Activated B cell treated with CpG ODN at 0.5 μM for 24 hours (primary cell): ENCODE data around the gene FHOD3. TPM values are rescaled to one million over a fixed set of nuclear protein-coding genes. Genes with fewer than 3 reads are reported as not detected.

ENCODE experiments used
- ATAC-seq: fragments of 200-7000 bp; cut with Tn5 transposase; one replicate; pipeline ENCODE4 v1.10.0; 2021; ENCODE audit warnings: low read depth, mild to moderate bottlenecking, moderate library complexity
- CTCF ChIA-PET: fragments of 350-600 bp; sonication (Branson Sonifier 250); formaldehyde crosslinking; loops from one replicate; lab custom pipeline; 2021; ENCODE audit warnings: antibody characterized with exemption; lab: Charles Lee
- POLR2A ChIA-PET: fragments of 350-600 bp; sonication (Branson Sonifier 250); formaldehyde crosslinking; loops from one replicate; lab custom pipeline; 2021; ENCODE audit warnings: antibody characterized with exemption; lab: Charles Lee
- DNase-seq: peaks from one replicate; pipeline ENCODE4 v3.0.0; 2022
- H3K27ac Mint-ChIP-seq: one replicate; pipeline ENCODE4 v1.8.0; 2020; ENCODE audit warnings: mixed read lengths
- H3K27me3 Mint-ChIP-seq: one replicate; pipeline ENCODE4 v1.8.0; 2021; ENCODE audit warnings: mixed read lengths
- H3K36me3 Mint-ChIP-seq: one replicate; pipeline ENCODE4 v1.8.0; 2021; ENCODE audit warnings: low read depth, mixed read lengths
- H3K4me1 Mint-ChIP-seq: one replicate; pipeline ENCODE4 v1.8.0; 2021; ENCODE audit warnings: mixed read lengths
- H3K4me3 Mint-ChIP-seq: one replicate; pipeline ENCODE4 v1.8.0; 2020; ENCODE audit warnings: mild to moderate bottlenecking, mixed read lengths
- H3K9me3 Mint-ChIP-seq: one replicate; pipeline ENCODE4 v1.8.0; 2020; ENCODE audit warnings: mixed read lengths
- CTCF ChIP-seq: fragments of 200-600 bp; IDR thresholded peaks from one replicate; pipeline ENCODE4 v1.8.0; 2022; ENCODE audit warnings: antibody characterized with exemption, mild to moderate bottlenecking
- intact Hi-C: fragments of 100-400 bp; cut with micrococcal nuclease; formaldehyde crosslinking; loops from one replicate; pipeline ENCODE4 v1.15.1; 2024
- total RNA-seq: library from RNA; stranded (reverse); gene quantifications from 2 replicates; pipeline ENCODE4 v1.2.3, GENCODE V29; 2022

Gene FHOD3
- total RNA-seq, 1 donor from 2014 or later: not detected

GRCh38 chr18:36818652-36819051 lies 521.1 kb downstream of the FHOD3 start:
- intact Hi-C loops: no loop called here
- Mint-ChIP-seq H3K4me1 (no peaks in the 10 kb centered on the region), H3K27ac (no peak overlapping the region), H3K4me3 (no peak overlapping the region), H3K27me3 (no peaks in the 10 kb centered on the region), H3K36me3 (peaks cover 50% of the 10 kb centered on the region), H3K9me3 (no peaks in the 10 kb centered on the region)
- ChIA-PET CTCF (interaction anchor here (1.1 to 1.8 kb wide), 3 partner anchors 9 to 10 kb away, joined by 4 to 6 read pairs (median 6); partner anchors contain the start of genes KIAA1328 and TPGS2), POLR2A (no interaction called here)
- no peak for TF ChIP-seq CTCF
- DNase-seq: no peak
- ATAC-seq: no peak

GRCh38 chr18:36819621-36820020 lies 522.1 kb downstream of the FHOD3 start:
- Mint-ChIP-seq H3K27ac (no peak overlapping the region), H3K36me3 (peaks cover 42% of the 10 kb centered on the region), H3K4me1 (no peaks in the 10 kb centered on the region), H3K9me3 (no peaks in the 10 kb centered on the region), H3K4me3 (no peak overlapping the region), H3K27me3 (no peaks in the 10 kb centered on the region)
- ChIA-PET POLR2A (no interaction called here), CTCF (interaction anchor here (1.5 to 1.8 kb wide), 2 partner anchors 9 to 10 kb away, joined by 4 to 6 read pairs; partner anchors contain the start of genes KIAA1328 and TPGS2)
- DNase-seq (no peak), ATAC-seq (no peak)
- no peak for TF ChIP-seq CTCF
- intact Hi-C loops: loop anchor here (10.0 kb wide), 1 partner anchor 1845 kb away; no protein-coding TSS in a partner anchor

GRCh38 chr18:36821681-36822080 lies 524.2 kb downstream of the FHOD3 start:
- H3K36me3 Mint-ChIP-seq: peaks cover 28% of the 10 kb centered on the region
- CTCF ChIA-PET: no interaction called here

GRCh38 chr18:36825526-36825925 lies 528.0 kb downstream of the FHOD3 start:
- ChIA-PET POLR2A (no interaction called here), CTCF (interaction anchor here (1.0 kb wide), 1 partner anchor 730 kb away, joined by 3 read pairs; no protein-coding TSS in a partner anchor)
- no peaks in the 10 kb centered on the region for H3K27me3 Mint-ChIP-seq
- H3K4me3 Mint-ChIP-seq: no peak overlapping the region
- no peak for DNase-seq
- no peak overlapping the region for H3K27ac Mint-ChIP-seq
- peaks cover 8% of the 10 kb centered on the region for H3K36me3 Mint-ChIP-seq
- TF ChIP-seq CTCF: no peak
- H3K4me1 Mint-ChIP-seq: peaks cover 28% of the 10 kb centered on the region
- no peaks in the 10 kb centered on the region for H3K9me3 Mint-ChIP-seq
- intact Hi-C loops: loop anchor here (5.0 to 10.0 kb wide), 2 partner anchors 758 to 1851 kb away; partner anchors contain the start of gene RPRD1A
- no peak for ATAC-seq

More at GRCh38 chr18:36821681-36822080, 524.2 kb downstream of the FHOD3 start:
- TF ChIP-seq CTCF: no peak
- Mint-ChIP-seq H3K27me3 (no peaks in the 10 kb centered on the region), H3K27ac (no peak overlapping the region), H3K4me1 (no peaks in the 10 kb centered on the region), H3K9me3 (no peaks in the 10 kb centered on the region), H3K4me3 (no peak overlapping the region)
- POLR2A ChIA-PET: no interaction called here
- ATAC-seq: no peak
- DNase-seq: no peak
- intact Hi-C loops: loop anchor here (10.0 kb wide), 1 partner anchor 1847 kb away; no protein-coding TSS in a partner anchor

- no peak for DNase-seq
- no peak overlapping the region for H3K27ac Mint-ChIP-seq
- no peaks in the 10 kb centered on the region for H3K9me3 Mint-ChIP-seq
- ATAC-seq: no peak
- intact Hi-C loops: loop anchor here (5.0 to 10.0 kb wide), 2 partner anchors 759 to 1852 kb away; partner anchors contain the start of gene RPRD1A
- no peak for TF ChIP-seq CTCF
- no peaks in the 10 kb centered on the region for H3K27me3 Mint-ChIP-seq
- peaks cover 31% of the 10 kb centered on the region for H3K4me1 Mint-ChIP-seq
- ChIA-PET CTCF (interaction anchor here (1.0 kb wide), 1 partner anchor 731 kb away, joined by 3 read pairs; no protein-coding TSS in a partner anchor), POLR2A (no interaction called here)
- H3K4me3 Mint-ChIP-seq: no peak overlapping the region
- peaks cover 6% of the 10 kb centered on the region for H3K36me3 Mint-ChIP-seq
Measured at GRCh38 chr18:36826556-36826955, 529.0 kb downstream of the FHOD3 start.
